ENCODE measurements around the gene SFMBT2. TPM values are rescaled to one million over a fixed set of nuclear protein-coding genes. Genes with fewer than 3 reads are reported as not detected.

The SFMBT2 gene
- total RNA-seq, 2 donors from 2014 or later, result 12.2 to 18.5 TPM

DNA sequence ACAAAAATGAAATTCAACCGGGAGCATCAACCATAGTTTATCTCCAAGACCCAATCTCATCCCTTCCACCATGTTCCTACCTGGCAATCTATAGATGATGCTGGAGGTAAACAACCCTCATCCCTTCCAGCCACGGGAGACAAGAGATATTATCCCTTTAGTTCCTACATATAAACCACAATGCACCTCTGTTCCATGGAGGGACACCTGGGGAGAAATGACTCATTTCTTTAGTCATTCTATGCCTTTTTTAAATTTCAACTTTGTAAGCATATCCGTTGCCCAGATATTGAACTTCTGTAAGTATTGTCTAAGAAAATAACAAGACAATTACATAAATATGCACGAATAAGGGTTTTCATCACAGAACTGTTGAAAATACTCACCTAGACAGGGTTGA lies 15.5 kb upstream of the SFMBT2 start:
- intact Hi-C loops (cut with DNase I), result no loop called here

GRCh38 chr10:7425691-7426090 lies 14.9 kb upstream of the SFMBT2 start:
- H3K36me3 ChIP-seq, result no peaks in the 10 kb centered on the region
- H3K4me1 ChIP-seq (replicated peaks), result no peaks in the 10 kb centered on the region
- TF ChIP-seq CTCF (IDR thresholded peaks at IDR 0.05), result no peak
- no peak for TF ChIP-seq POLR2A (IDR thresholded peaks at IDR 0.05)
- no peak for TF ChIP-seq POLR2AphosphoS5 (IDR thresholded peaks at IDR 0.05)
- no peak overlapping the region for H3K27ac ChIP-seq
- DNase-seq (ENCODE audit: low spot score), result no peak
- H3K4me3 ChIP-seq, result no peak overlapping the region
- no peaks in the 10 kb centered on the region for H3K9me3 ChIP-seq
- no peaks in the 10 kb centered on the region for H3K27me3 ChIP-seq (replicated peaks; ENCODE audit: insufficient read depth)
- intact Hi-C loops (cut with DNase I), result no loop called here
- WGBS, result 98% methylated on average over 5 of the region's 5 CpGs

More for the DNA sequence above, 15.5 kb upstream of the SFMBT2 start:
- 81% methylated on average over 4 of the region's 4 CpGs for WGBS
- Histone ChIP-seq H3K9me3 (no peaks in the 10 kb centered on the region), H3K36me3 (no peaks in the 10 kb centered on the region), H3K27me3 (replicated peaks; ENCODE audit: insufficient read depth) (no peaks in the 10 kb centered on the region), H3K27ac (no peak overlapping the region), H3K4me1 (replicated peaks) (no peaks in the 10 kb centered on the region), H3K4me3 (no peak overlapping the region)
- TF ChIP-seq POLR2A (IDR thresholded peaks at IDR 0.05) (no peak), CTCF (IDR thresholded peaks at IDR 0.05) (no peak), POLR2AphosphoS5 (IDR thresholded peaks at IDR 0.05) (no peak)
- DNase-seq (ENCODE audit: low spot score), result no peak

DNA sequence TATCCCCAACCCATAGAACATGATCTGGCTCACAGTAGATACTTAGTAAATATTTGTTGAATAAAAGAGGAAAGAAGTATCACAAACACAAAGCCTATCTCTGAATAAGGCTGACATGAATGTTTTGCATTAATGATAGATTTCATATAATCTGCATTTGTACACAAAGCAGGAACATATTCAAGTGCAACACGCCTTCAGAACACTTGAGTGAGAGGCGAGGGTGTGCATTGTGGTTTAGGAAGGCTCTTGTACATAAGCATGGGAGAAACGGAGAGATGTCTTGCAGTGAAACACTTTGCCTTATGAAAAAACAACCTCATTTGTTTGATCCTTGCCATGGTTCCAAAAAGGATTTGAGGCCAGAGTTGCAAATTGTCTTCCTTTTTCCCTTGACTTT lies 14.1 kb upstream of the SFMBT2 start:
- no peaks in the 10 kb centered on the region for H3K27me3 ChIP-seq (replicated peaks; ENCODE audit: insufficient read depth)
- no peaks in the 10 kb centered on the region for H3K36me3 ChIP-seq
- no peak overlapping the region for H3K27ac ChIP-seq
- no peaks in the 10 kb centered on the region for H3K4me1 ChIP-seq (replicated peaks)
- 73% methylated on average over 3 of the region's 3 CpGs for WGBS
- no peak for DNase-seq (ENCODE audit: low spot score)
- no peak for TF ChIP-seq POLR2A (IDR thresholded peaks at IDR 0.05)
- no peak for TF ChIP-seq POLR2AphosphoS5 (IDR thresholded peaks at IDR 0.05)
- TF ChIP-seq CTCF (IDR thresholded peaks at IDR 0.05), result no peak
- no peaks in the 10 kb centered on the region for H3K9me3 ChIP-seq
- intact Hi-C loops (cut with DNase I), result no loop called here
- no peak overlapping the region for H3K4me3 ChIP-seq

GRCh38 chr10:7424315-7424714 lies 13.5 kb upstream of the SFMBT2 start:
- Histone ChIP-seq H3K27me3 (replicated peaks; ENCODE audit: insufficient read depth) (no peaks in the 10 kb centered on the region), H3K9me3 (no peaks in the 10 kb centered on the region), H3K36me3 (no peaks in the 10 kb centered on the region), H3K4me3 (no peak overlapping the region), H3K4me1 (replicated peaks) (no peaks in the 10 kb centered on the region), H3K27ac (no peak overlapping the region)
- intact Hi-C loops (cut with DNase I), result no loop called here
- DNase-seq (ENCODE audit: low spot score), result no peak
- TF ChIP-seq POLR2A (IDR thresholded peaks at IDR 0.05) (no peak), POLR2AphosphoS5 (IDR thresholded peaks at IDR 0.05) (no peak), CTCF (IDR thresholded peaks at IDR 0.05) (no peak)
- WGBS, result 63% methylated on average over 12 of the region's 12 CpGs

- TF ChIP-seq POLR2A (IDR thresholded peaks at IDR 0.05) (no peak), POLR2AphosphoS5 (IDR thresholded peaks at IDR 0.05) (no peak), CTCF (IDR thresholded peaks at IDR 0.05) (no peak)
- Histone ChIP-seq H3K4me1 (replicated peaks) (no peaks in the 10 kb centered on the region), H3K36me3 (no peaks in the 10 kb centered on the region), H3K27ac (no peak overlapping the region), H3K9me3 (no peaks in the 10 kb centered on the region), H3K4me3 (no peak overlapping the region), H3K27me3 (replicated peaks; ENCODE audit: insufficient read depth) (no peaks in the 10 kb centered on the region)
- no peak for DNase-seq (ENCODE audit: low spot score)
- intact Hi-C loops (cut with DNase I), result no loop called here
- WGBS, result 20% methylated on average over 6 of the region's 6 CpGs
These were observed 12.7 kb upstream of the SFMBT2 start for GRCh38 chr10:7423521-7423920.

Measured in prostate gland (tissue), 2 donors.